ENCODE measurements around the gene GNAT2. TPM values are rescaled to one million over a fixed set of nuclear protein-coding genes. Genes with fewer than 3 reads are reported as not detected.

Gene GNAT2
- total RNA-seq, 1 experiment from 2014 or later: 0.20 TPM

GRCh38 chr1:109595531-109595930 lies 23.9 kb downstream of the GNAT2 start:
- H3K4ac ChIP-seq (ENCODE audit: low read depth, low read length): no peak overlapping the region
- H3K23me2 ChIP-seq (ENCODE audit: insufficient read length, low read depth, low read length, poor library complexity, severe bottlenecking): no peaks in the 10 kb centered on the region
- H3K4me2 ChIP-seq (ENCODE audit: insufficient read depth, insufficient read length, low read length): no peak overlapping the region
- H3K9me3 ChIP-seq (ENCODE audit: control insufficient read depth, low read depth, low read length): no peaks in the 10 kb centered on the region
- Mint-ChIP-seq H3K27ac (no peak overlapping the region), H3K4me3 (no peak overlapping the region), H3K27me3 (ENCODE audit: low read depth) (no peaks in the 10 kb centered on the region), H3K4me1 (peaks cover 3 to 9% of the 10 kb centered on the region in 2 experiments; a peak in 1 of 4 replicates), H3K9me3 (no peaks in the 10 kb centered on the region), H3K36me3 (ENCODE audit: insufficient read depth in 1 of 3, low read depth in 3 of 3) (peaks cover 3 to 30% (median 28%) of the 10 kb centered on the region in 3 experiments; a peak in 5 of 7 replicates)
- H3K23ac ChIP-seq (ENCODE audit: insufficient read length, low read depth, low read length): no peak overlapping the region
- H4K5ac ChIP-seq (ENCODE audit: insufficient read length, low read depth, low read length): no peak overlapping the region
- no CpG with 5 or more reads among the region's 2 CpGs for WGBS (ENCODE audit: extremely low coverage, insufficient read length, low lambda C conversion rate)
- no peak overlapping the region for H2BK5ac ChIP-seq (ENCODE audit: insufficient read length, low read length)
- H4K91ac ChIP-seq (ENCODE audit: insufficient read length, low read depth, low read length): no peak overlapping the region
- no peak overlapping the region for H3K56ac ChIP-seq (ENCODE audit: insufficient read length, low read depth, low read length)
- H4K8ac ChIP-seq (replicated peaks; ENCODE audit: insufficient read length, low read depth, low read length): no peak overlapping the region
- TF ChIP-seq CTCF (conservative IDR thresholded peaks at IDR 0.05): no peak
- H3K9ac ChIP-seq (ENCODE audit: extremely low read depth, insufficient read length, low read length): no peak overlapping the region
- no peak overlapping the region for H3T11ph ChIP-seq (ENCODE audit: low read length)
- no peaks in the 10 kb centered on the region for H4K20me1 ChIP-seq (ENCODE audit: control insufficient read depth, insufficient read depth, insufficient read length)
- no peaks in the 10 kb centered on the region for H3K4me1 ChIP-seq (ENCODE audit: insufficient read depth, low read length)
- no peak overlapping the region for H3K18ac ChIP-seq (ENCODE audit: insufficient read length, low read depth, low read length)
- no peak overlapping the region for H2BK20ac ChIP-seq (ENCODE audit: low read depth, low read length, poor library complexity, severe bottlenecking)
- no peaks in the 10 kb centered on the region for H3K79me2 ChIP-seq (ENCODE audit: insufficient read depth, low read length)
- H2AK5ac ChIP-seq (ENCODE audit: insufficient read length, low read length): no peak overlapping the region
- H2BK120ac ChIP-seq (ENCODE audit: low read depth, low read length, poor library complexity, severe bottlenecking): no peak overlapping the region
- H2BK12ac ChIP-seq (ENCODE audit: insufficient read length, low read depth, low read length): no peak overlapping the region
- no peak overlapping the region for H3K27ac ChIP-seq (ENCODE audit: insufficient read length, low read depth, low read length)
- no peaks in the 10 kb centered on the region for H3K79me1 ChIP-seq (ENCODE audit: insufficient read depth, low read depth, low read length, poor library complexity, severe bottlenecking)
- DNase-seq: no peak
- H2BK15ac ChIP-seq (ENCODE audit: low read depth, low read length): no peak overlapping the region
- no peaks in the 10 kb centered on the region for H3K27me3 ChIP-seq (ENCODE audit: insufficient read depth, low read length)
- no peak overlapping the region for H2AFZ ChIP-seq (ENCODE audit: low read length)
- H3K14ac ChIP-seq (ENCODE audit: insufficient read depth, low read length): no peak overlapping the region
